Measurements from ENCODE around the gene PTPRK.

DNA sequence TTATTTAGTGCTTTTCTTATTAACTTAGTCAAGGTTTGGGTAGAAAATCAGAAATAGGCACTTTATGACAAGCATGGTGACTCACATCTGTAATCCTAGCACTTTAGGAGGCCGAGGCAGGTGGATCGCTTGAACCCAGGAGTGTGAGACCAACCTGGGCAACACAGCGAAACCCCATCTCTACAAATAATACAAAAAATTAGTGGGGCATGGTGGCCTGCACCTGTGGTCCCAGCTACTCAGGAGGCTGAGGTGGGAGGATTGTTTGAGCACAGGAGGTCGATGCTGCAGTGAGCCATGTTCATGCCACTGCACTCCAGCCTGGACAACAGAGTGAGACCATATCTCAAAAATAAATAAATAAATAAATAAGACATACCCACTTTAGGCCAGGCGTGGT is 568.2 kb downstream of the PTPRK start:
- TF ChIP-seq, protein P1, sequence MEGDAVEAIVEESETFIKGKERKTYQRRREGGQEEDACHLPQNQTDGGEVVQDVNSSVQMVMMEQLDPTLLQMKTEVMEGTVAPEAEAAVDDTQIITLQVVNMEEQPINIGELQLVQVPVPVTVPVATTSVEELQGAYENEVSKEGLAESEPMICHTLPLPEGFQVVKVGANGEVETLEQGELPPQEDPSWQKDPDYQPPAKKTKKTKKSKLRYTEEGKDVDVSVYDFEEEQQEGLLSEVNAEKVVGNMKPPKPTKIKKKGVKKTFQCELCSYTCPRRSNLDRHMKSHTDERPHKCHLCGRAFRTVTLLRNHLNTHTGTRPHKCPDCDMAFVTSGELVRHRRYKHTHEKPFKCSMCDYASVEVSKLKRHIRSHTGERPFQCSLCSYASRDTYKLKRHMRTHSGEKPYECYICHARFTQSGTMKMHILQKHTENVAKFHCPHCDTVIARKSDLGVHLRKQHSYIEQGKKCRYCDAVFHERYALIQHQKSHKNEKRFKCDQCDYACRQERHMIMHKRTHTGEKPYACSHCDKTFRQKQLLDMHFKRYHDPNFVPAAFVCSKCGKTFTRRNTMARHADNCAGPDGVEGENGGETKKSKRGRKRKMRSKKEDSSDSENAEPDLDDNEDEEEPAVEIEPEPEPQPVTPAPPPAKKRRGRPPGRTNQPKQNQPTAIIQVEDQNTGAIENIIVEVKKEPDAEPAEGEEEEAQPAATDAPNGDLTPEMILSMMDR (IDR thresholded peaks at IDR 0.05): no peak
- TF ChIP-seq POLR2A (IDR thresholded peaks at IDR 0.05): no peak

Measured in lower leg skin (tissue), 3 donors.